ENCODE measurements around the gene DNAH2. TPM values are rescaled to one million over a fixed set of nuclear protein-coding genes. Genes with fewer than 3 reads are reported as not detected.

Gene DNAH2
- total and polyA plus RNA-seq, 2 of the 13 experiments (the other 11 are each of a cell fraction or from before 2014, with no cell fraction given): not detected

DNA sequence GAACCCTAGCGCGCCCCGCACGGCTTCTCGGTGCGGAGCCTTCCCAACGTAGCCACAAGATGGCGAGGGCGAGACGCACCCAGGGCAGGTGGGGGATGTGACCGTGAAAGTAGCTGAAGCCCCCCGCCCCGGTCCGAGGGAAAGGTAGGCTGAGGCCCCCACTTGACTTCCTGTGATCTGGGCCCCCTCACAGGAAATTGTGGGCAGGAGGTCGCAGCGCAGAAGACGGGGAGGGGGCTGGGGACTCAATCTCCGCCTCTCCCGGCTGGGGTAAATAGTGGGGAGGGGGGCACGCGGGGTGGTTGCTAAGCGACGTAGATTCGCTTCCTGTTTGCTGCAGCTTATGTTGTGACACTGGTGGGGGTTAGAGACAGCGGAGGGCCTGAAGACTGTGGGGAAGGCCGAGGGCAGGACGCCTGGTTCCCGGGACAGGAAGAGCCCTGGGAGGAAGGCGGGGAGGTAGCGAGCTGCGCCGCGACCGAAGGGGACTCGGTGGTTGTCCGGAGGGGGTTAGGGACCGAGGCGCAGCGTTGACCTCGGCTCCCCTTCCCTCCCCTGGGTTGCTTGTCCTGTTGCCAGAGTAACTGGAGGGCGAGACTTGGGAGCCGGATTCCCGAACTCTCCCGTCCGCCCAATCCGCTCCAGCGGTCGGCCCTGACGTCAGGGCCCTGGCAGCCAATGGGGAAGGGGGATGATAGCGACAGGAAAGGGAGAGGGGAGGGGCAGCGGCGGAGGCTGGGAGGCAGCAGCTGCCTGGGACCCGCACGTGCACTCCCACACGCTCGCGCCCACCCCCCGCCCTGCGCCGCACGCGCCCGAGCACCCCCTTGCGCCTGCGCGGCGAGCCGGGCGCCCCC, 117.6 kb downstream of the DNAH2 start (continued):
- TF ChIP-seq, protein P1, sequence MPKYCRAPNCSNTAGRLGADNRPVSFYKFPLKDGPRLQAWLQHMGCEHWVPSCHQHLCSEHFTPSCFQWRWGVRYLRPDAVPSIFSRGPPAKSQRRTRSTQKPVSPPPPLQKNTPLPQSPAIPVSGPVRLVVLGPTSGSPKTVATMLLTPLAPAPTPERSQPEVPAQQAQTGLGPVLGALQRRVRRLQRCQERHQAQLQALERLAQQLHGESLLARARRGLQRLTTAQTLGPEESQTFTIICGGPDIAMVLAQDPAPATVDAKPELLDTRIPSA (CRISPR knock-in tag; IDR thresholded peaks at IDR 0.05; ENCODE audit: borderline replicate concordance): no peak; the same call in 1 of the 2 replicates
- TF ChIP-seq NFIC (IDR thresholded peaks at IDR 0.05; ENCODE audit: low read length): no peak
- TF ChIP-seq ZNF883 (CRISPR knock-in tag; IDR thresholded peaks at IDR 0.05; ENCODE audit: not compliant biosample characterization): no peak
- no peak; the same call in 1 of the 2 replicates for TF ChIP-seq ZNF780A (CRISPR knock-in tag; IDR thresholded peaks at IDR 0.05)
- no peak for TF ChIP-seq MAFK (conservative IDR thresholded peaks at IDR 0.05 in 1 of 2, IDR thresholded peaks at IDR 0.05 in 1 of 2; ENCODE audit: low read length in 2 of 2)
- no peak for TF ChIP-seq HMGA1 (CRISPR knock-in tag; conservative IDR thresholded peaks at IDR 0.05)
- TF ChIP-seq, protein P2, sequence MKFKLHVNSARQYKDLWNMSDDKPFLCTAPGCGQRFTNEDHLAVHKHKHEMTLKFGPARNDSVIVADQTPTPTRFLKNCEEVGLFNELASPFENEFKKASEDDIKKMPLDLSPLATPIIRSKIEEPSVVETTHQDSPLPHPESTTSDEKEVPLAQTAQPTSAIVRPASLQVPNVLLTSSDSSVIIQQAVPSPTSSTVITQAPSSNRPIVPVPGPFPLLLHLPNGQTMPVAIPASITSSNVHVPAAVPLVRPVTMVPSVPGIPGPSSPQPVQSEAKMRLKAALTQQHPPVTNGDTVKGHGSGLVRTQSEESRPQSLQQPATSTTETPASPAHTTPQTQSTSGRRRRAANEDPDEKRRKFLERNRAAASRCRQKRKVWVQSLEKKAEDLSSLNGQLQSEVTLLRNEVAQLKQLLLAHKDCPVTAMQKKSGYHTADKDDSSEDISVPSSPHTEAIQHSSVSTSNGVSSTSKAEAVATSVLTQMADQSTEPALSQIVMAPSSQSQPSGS (CRISPR knock-in tag; IDR thresholded peaks at IDR 0.05): peak; percentile 4; the same call in 1 of the 2 replicates
- TF ChIP-seq, protein P3, sequence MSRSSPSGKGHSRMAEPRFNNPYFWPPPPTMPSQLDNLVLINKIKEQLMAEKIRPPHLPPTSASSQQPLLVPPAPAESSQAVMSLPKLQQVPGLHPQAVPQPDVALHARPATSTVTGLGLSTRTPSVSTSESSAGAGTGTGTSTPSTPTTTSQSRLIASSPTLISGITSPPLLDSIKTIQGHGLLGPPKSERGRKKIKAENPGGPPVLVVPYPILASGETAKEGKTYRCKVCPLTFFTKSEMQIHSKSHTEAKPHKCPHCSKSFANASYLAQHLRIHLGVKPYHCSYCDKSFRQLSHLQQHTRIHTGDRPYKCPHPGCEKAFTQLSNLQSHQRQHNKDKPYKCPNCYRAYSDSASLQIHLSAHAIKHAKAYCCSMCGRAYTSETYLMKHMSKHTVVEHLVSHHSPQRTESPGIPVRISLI (CRISPR knock-in tag; IDR thresholded peaks at IDR 0.05; ENCODE audit: borderline replicate concordance): no peak
- peak; percentile 74 for TF ChIP-seq RAD21 (CRISPR knock-in tag; IDR thresholded peaks at IDR 0.05)
- TF ChIP-seq NCOA5 (CRISPR knock-in tag; IDR thresholded peaks at IDR 0.05): no peak
- TF ChIP-seq ZNF879 (CRISPR knock-in tag; IDR thresholded peaks at IDR 0.05): no peak
- peak; percentile 19; the same call in 1 of the 2 replicates for TF ChIP-seq ELF3 (CRISPR knock-in tag; IDR thresholded peaks at IDR 0.05)
- TF ChIP-seq RARA (CRISPR knock-in tag; IDR thresholded peaks at IDR 0.05): peak; percentile 63
- peak; percentile 44; the same call in 1 of the 2 replicates for TF ChIP-seq ARNT2 (CRISPR knock-in tag; IDR thresholded peaks at IDR 0.05; ENCODE audit: low read depth)
- TF ChIP-seq NFE2 (CRISPR knock-in tag; IDR thresholded peaks at IDR 0.05): no peak
- TF ChIP-seq, protein P4, sequence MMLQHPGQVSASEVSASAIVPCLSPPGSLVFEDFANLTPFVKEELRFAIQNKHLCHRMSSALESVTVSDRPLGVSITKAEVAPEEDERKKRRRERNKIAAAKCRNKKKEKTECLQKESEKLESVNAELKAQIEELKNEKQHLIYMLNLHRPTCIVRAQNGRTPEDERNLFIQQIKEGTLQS (CRISPR knock-in tag; IDR thresholded peaks at IDR 0.05): no peak
- TF ChIP-seq NONO (IDR thresholded peaks at IDR 0.05): no peak
- peak; percentile 47 for TF ChIP-seq NONO (CRISPR knock-in tag; conservative IDR thresholded peaks at IDR 0.05)
- TF ChIP-seq, protein P5, sequence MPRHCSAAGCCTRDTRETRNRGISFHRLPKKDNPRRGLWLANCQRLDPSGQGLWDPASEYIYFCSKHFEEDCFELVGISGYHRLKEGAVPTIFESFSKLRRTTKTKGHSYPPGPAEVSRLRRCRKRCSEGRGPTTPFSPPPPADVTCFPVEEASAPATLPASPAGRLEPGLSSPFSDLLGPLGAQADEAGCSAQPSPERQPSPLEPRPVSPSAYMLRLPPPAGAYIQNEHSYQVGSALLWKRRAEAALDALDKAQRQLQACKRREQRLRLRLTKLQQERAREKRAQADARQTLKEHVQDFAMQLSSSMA (CRISPR knock-in tag; IDR thresholded peaks at IDR 0.05): no peak
- TF ChIP-seq PLRG1 (conservative IDR thresholded peaks at IDR 0.05): no peak
- no peak for TF ChIP-seq ZFP36L2 (CRISPR knock-in tag; IDR thresholded peaks at IDR 0.05)
- TF ChIP-seq POLR2G (IDR thresholded peaks at IDR 0.05; ENCODE audit: low read depth, low read length): no peak; the same call in 1 of the 2 replicates
- TF ChIP-seq GABPB1 (CRISPR knock-in tag; IDR thresholded peaks at IDR 0.05): peak; percentile 69
- peak; percentile 84; the same call in 1 of the 2 replicates for TF ChIP-seq PCBP1 (IDR thresholded peaks at IDR 0.05; ENCODE audit: borderline replicate concordance, low read depth, low read length)
- TF ChIP-seq ZNF33B (CRISPR knock-in tag; IDR thresholded peaks at IDR 0.05): no peak
- 0 out of 2 replicates have a peak, but pooled peaks have one; percentile 67 for TF ChIP-seq ZNF468 (CRISPR knock-in tag; IDR thresholded peaks at IDR 0.05)
- peak; percentile 67 for TF ChIP-seq POLR2AphosphoS5 (IDR thresholded peaks at IDR 0.05; ENCODE audit: low read depth, low read length)
- peak; percentile 6; the same call in 1 of the 2 replicates for TF ChIP-seq ETV5 (CRISPR knock-in tag; IDR thresholded peaks at IDR 0.05; ENCODE audit: borderline replicate concordance)
